ENCODE measurements around the gene FARS2.
"Not testable (repeated sequence)": the region's sequence is repeated elsewhere in the genome, so short reads cannot be mapped to it uniquely, and the experiment has no call there.

FARS2 gene

GRCh38 chr6:5698318-5698717, 437.0 kb downstream of the FARS2 start:
- DNase-seq (ENCODE audit: low spot score), result no peak

- DNase-seq (ENCODE audit: low spot score), result not testable (repeated sequence)
Measured at GRCh38 chr6:5699064-5699463, 437.8 kb downstream of the FARS2 start.

- no peak for DNase-seq (ENCODE audit: low spot score)
Measured at GRCh38 chr6:5701174-5701573, 439.9 kb downstream of the FARS2 start.

- no peak for DNase-seq (ENCODE audit: low spot score)
Measured at GRCh38 chr6:5704708-5705107, 443.4 kb downstream of the FARS2 start.

GRCh38 chr6:5705252-5705651, 443.9 kb downstream of the FARS2 start:
- no peak for DNase-seq (ENCODE audit: low spot score)

- no peak for DNase-seq (ENCODE audit: low spot score)
Measured at GRCh38 chr6:5706124-5707033, 445.1 kb downstream of the FARS2 start.

- no peak for DNase-seq (ENCODE audit: low spot score)
Measured at GRCh38 chr6:5707281-5708045, 446.1 kb downstream of the FARS2 start.

- DNase-seq (ENCODE audit: low spot score), result no peak
Measured at GRCh38 chr6:5710516-5710915, 449.2 kb downstream of the FARS2 start.

GRCh38 chr6:5710936-5711335, 449.6 kb downstream of the FARS2 start:
- no peak for DNase-seq (ENCODE audit: low spot score)

GRCh38 chr6:5712349-5713215, 451.3 kb downstream of the FARS2 start:
- DNase-seq (ENCODE audit: low spot score), result no peak

GRCh38 chr6:5713519-5713918, 452.2 kb downstream of the FARS2 start:
- no peak for DNase-seq (ENCODE audit: low spot score)

GRCh38 chr6:5718231-5718947, 457.1 kb downstream of the FARS2 start:
- DNase-seq (ENCODE audit: low spot score), result no peak

GRCh38 chr6:5723841-5724691, 462.8 kb downstream of the FARS2 start:
- no peak for DNase-seq (ENCODE audit: low spot score)

- DNase-seq (ENCODE audit: low spot score), result no peak
Measured at GRCh38 chr6:5724911-5725310, 463.6 kb downstream of the FARS2 start.

GRCh38 chr6:5726976-5727718, 465.8 kb downstream of the FARS2 start:
- DNase-seq (ENCODE audit: low spot score), result no peak

GRCh38 chr6:5728351-5729079, 467.2 kb downstream of the FARS2 start:
- DNase-seq (ENCODE audit: low spot score), result no peak

- no peak for DNase-seq (ENCODE audit: low spot score)
Measured at GRCh38 chr6:5729080-5729434, 467.7 kb downstream of the FARS2 start.

GRCh38 chr6:5729813-5730517, 468.7 kb downstream of the FARS2 start:
- no peak for DNase-seq (ENCODE audit: low spot score)

Measured in AG08396 (cell line).